IMR-90 (cell line): ENCODE data around the gene PADI1. TPM values are rescaled to one million over a fixed set of nuclear protein-coding genes. Genes with fewer than 3 reads are reported as not detected.

Experiments
- ATAC-seq: fragments of 200-7000 bp; cut with Tn5 transposase; 2 replicates; pipeline ENCODE4 v1.9.1; 2020; ENCODE audit warnings: low read depth, mild to moderate bottlenecking, moderate library complexity
- BruUV-seq: library from RNA; stranded (reverse); fragments of 400-500 nt; replicated peaks from 2 replicates; lab custom pipeline; 2021; lab: Mats Ljungman, UMichigan
- CTCF ChIA-PET: fragments of 300-600 bp; formaldehyde crosslinking; extraction: SDS; loops from one replicate; lab custom pipeline; 2021; ENCODE audit warnings: antibody characterized with exemption; lab: Yijun Ruan, JAX
- POLR2A ChIA-PET: fragments of 300-600 bp; sonication (Branson Sonifier 250); formaldehyde crosslinking; loops from one replicate; lab custom pipeline; 2022; ENCODE audit warnings: antibody characterized with exemption; ENCODE audit not compliant: unreplicated experiment; lab: Charles Lee
- DNase-seq: peaks from one replicate; pipeline ENCODE4 v3.0.0; 2013
- H2AFZ ChIP-seq: replicated peaks from 2 replicates; pipeline ENCODE3; 2013; ENCODE audit warnings: low read length, mild to moderate bottlenecking; ENCODE audit not compliant: poor library complexity
- H2AK5ac ChIP-seq: 2 replicates; pipeline ENCODE4 v1.6.1; 2013; ENCODE audit warnings: low read depth, low read length, inconsistent platforms
- H2AK9ac ChIP-seq: replicated peaks from 2 replicates; pipeline ENCODE3; 2013; ENCODE audit warnings: mild to moderate bottlenecking, low read depth, low read length, moderate library complexity; ENCODE audit not compliant: poor library complexity
- H2BK120ac ChIP-seq: 2 replicates; pipeline ENCODE4 v1.6.1; 2013; ENCODE audit warnings: low read depth, low read length, inconsistent platforms
- H2BK15ac ChIP-seq: 3 replicates; pipeline ENCODE4 v1.6.1; 2013; ENCODE audit warnings: low read depth, low read length, inconsistent platforms
- H2BK20ac ChIP-seq: 2 replicates; pipeline ENCODE4 v1.6.1; 2013; ENCODE audit warnings: low read depth, mild to moderate bottlenecking, inconsistent platforms, low read length, moderate library complexity
- H2BK5ac ChIP-seq: 2 replicates; pipeline ENCODE4 v1.6.1; 2013; ENCODE audit warnings: mild to moderate bottlenecking, low read depth, low read length, inconsistent platforms; ENCODE audit not compliant: poor library complexity, severe bottlenecking
- H3K14ac ChIP-seq: replicated peaks from 2 replicates; pipeline ENCODE4 v1.6.1; 2013; ENCODE audit warnings: low read depth, low read length, inconsistent platforms
- H3K18ac ChIP-seq: 2 replicates; pipeline ENCODE4 v1.6.1; 2013; ENCODE audit warnings: low read depth, low read length, control low read depth
- H3K23ac ChIP-seq: 2 replicates; pipeline ENCODE4 v1.6.1; 2013; ENCODE audit warnings: low read depth, low read length, inconsistent platforms
- H3K27ac ChIP-seq: 2 replicates; pipeline ENCODE4 v1.5.1; 2013; ENCODE audit warnings: mild to moderate bottlenecking, control low read depth, low read length; ENCODE audit not compliant: insufficient read depth
- H3K27me3 ChIP-seq: 2 replicates; pipeline ENCODE4 v1.6.1; 2013; ENCODE audit warnings: low read length; ENCODE audit not compliant: control insufficient read depth, insufficient read depth
- H3K36me3 ChIP-seq: 2 replicates; pipeline ENCODE4 v1.6.1; 2013; ENCODE audit warnings: low read length, mixed read lengths; ENCODE audit not compliant: control insufficient read depth, insufficient read depth
- H3K4ac ChIP-seq: 2 replicates; pipeline ENCODE4 v1.6.1; 2013; ENCODE audit warnings: low read depth, low read length, inconsistent platforms
- H3K4me1 ChIP-seq: 2 replicates; pipeline ENCODE4 v1.6.1; 2013; ENCODE audit warnings: low read length, mixed read lengths; ENCODE audit not compliant: control insufficient read depth, insufficient read depth
- H3K4me2 ChIP-seq: 2 replicates; pipeline ENCODE4 v1.6.1; 2013; ENCODE audit warnings: low read depth, mild to moderate bottlenecking, control low read depth, low read length, moderate library complexity
- H3K4me3 ChIP-seq: 2 replicates; pipeline ENCODE4 v1.5.1; 2013; ENCODE audit warnings: low read depth, mild to moderate bottlenecking, control low read depth, low read length, moderate library complexity; ENCODE audit not compliant: insufficient read depth
- H3K56ac ChIP-seq: 2 replicates; pipeline ENCODE4 v1.6.1; 2013; ENCODE audit warnings: low read length, inconsistent platforms; ENCODE audit not compliant: insufficient read depth; ENCODE audit errors: extremely low read depth
- H3K79me1 ChIP-seq, 2 experiments: 2 replicates each; pipeline ENCODE4 v1.6.1; 2013; ENCODE audit warnings: low read length in 2 of 2, inconsistent platforms in 1 of 2, low read depth in 1 of 2
- H3K9ac ChIP-seq: 2 replicates; pipeline ENCODE4 v1.6.1; 2013; ENCODE audit warnings: low read depth, low read length, control low read depth
- H3K9me1 ChIP-seq: 2 replicates; pipeline ENCODE4 v1.6.1; 2013; ENCODE audit warnings: low read length, inconsistent platforms; ENCODE audit not compliant: insufficient read depth
- H3K9me3 ChIP-seq: 2 replicates; pipeline ENCODE4 v1.6.1; 2013; ENCODE audit warnings: low read length; ENCODE audit not compliant: control insufficient read depth, insufficient read depth
- H4K20me1 ChIP-seq: 2 replicates; pipeline ENCODE4 v1.6.1; 2013; ENCODE audit warnings: low read length, inconsistent platforms; ENCODE audit not compliant: insufficient read depth
- H4K5ac ChIP-seq: 2 replicates; pipeline ENCODE4 v1.6.1; 2013; ENCODE audit warnings: mild to moderate bottlenecking, low read depth, low read length, control low read depth
- H4K8ac ChIP-seq, 2 experiments: 2 replicates each; pipeline ENCODE4 v1.6.1; 2013; ENCODE audit warnings: low read depth in 2 of 2, low read length in 2 of 2, control low read depth in 1 of 2, inconsistent platforms in 1 of 2
- H4K91ac ChIP-seq: 2 replicates; pipeline ENCODE4 v1.6.1; 2013; ENCODE audit warnings: low read depth, low read length, inconsistent platforms; ENCODE audit not compliant: insufficient read depth
- MAFK ChIP-seq: IDR thresholded peaks from 2 replicates; pipeline ENCODE4 v1.6.1; 2012; ENCODE audit warnings: low read depth, low read length, improper control_type of control experiment
- MAZ ChIP-seq: IDR thresholded peaks from 2 replicates; pipeline ENCODE4 v1.6.1; 2012; ENCODE audit warnings: low read depth, mild to moderate bottlenecking, low read length, improper control_type of control experiment, moderate library complexity, borderline replicate concordance
- POLR2A ChIP-seq: IDR thresholded peaks from 2 replicates; pipeline ENCODE4 v1.6.1; 2012; ENCODE audit warnings: mild to moderate bottlenecking, low read depth, low read length
- WGBS, 2 experiments: methylation state at CpG; one replicate each; pipeline versions ENCODE4 v1.1.5 to v1.1.7; 2013; ENCODE audit warnings: missing lambda C conversion rate in 2 of 2; ENCODE audit not compliant: insufficient read length in 1 of 2; ENCODE audit errors: extremely low coverage in 2 of 2; 5-methylcytosine and 5-hydroxymethylcytosine counted together
- dilution Hi-C: fragments of 300-500 bp; cut with HindIII; formaldehyde crosslinking; loops from one replicate; pipeline ENCODE4 v1.14.3; 2018; ENCODE audit warnings: low sequenced_read_pairs; ENCODE audit not compliant: unreplicated experiment
- in situ Hi-C: fragments of 300-500 bp; cut with MboI; formaldehyde crosslinking; loops from 3 replicates; pipeline ENCODE4 v1.14.3; 2019; ENCODE audit warnings: low sequenced_read_pairs, inconsistent platforms, mixed read lengths
- intact Hi-C: fragments of 100-400 bp; cut with micrococcal nuclease; formaldehyde crosslinking; loops from 2 replicates; pipeline ENCODE4 v1.10.0; 2022
- polyA plus RNA-seq, 3 experiments: library from polyadenylated mRNA; depleted of rRNA; stranded (reverse); fragments of >200 nt; gene quantifications; 2 replicates each; pipeline ENCODE4 v1.2.3, GENCODE V29; 2012; ENCODE audit warnings: low replicate concordance in 1 of 3
- total RNA-seq: library from RNA; depleted of rRNA; stranded (reverse); fragments of >200 nt; gene quantifications from 2 replicates; pipeline ENCODE4 v1.2.3, GENCODE V29; 2012

The PADI1 gene
- total and polyA plus RNA-seq, 2 of the 4 experiments (the other 2 are of a cell fraction), result 0.17 TPM; not detected in 1

DNA sequence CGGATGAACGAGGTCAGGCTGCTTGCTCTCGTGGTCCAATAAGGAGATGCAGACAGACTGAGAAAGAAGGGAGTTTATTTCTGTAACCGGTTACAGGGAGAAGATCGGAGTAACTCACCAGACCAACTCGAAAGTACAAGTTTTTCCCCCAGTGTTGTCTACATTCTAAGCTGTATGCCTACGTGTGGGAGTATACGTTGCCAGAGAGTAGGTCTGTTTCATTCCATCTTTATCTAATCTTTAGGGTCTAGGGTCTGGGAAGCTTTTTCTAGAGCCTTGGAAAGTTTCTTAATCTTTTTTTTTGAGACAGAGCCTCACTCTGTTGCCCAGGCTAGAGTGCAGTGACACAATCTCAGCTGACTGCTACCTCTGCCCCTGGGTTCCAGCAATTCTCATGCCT, 4.7 kb upstream of the PADI1 start:
- H2AK9ac ChIP-seq, result no peak overlapping the region
- no peak overlapping the region for H3K9ac ChIP-seq
- no peak overlapping the region for H3K4me3 ChIP-seq
- ChIA-PET POLR2A (no interaction called here), CTCF (no interaction called here)
- no peak overlapping the region for H2BK15ac ChIP-seq
- no peak overlapping the region for H2BK120ac ChIP-seq
- H2BK20ac ChIP-seq, result no peak overlapping the region
- TF ChIP-seq POLR2A, result no peak
- no peak for TF ChIP-seq MAZ
- TF ChIP-seq MAFK, result no peak
- H2AK5ac ChIP-seq, result no peak overlapping the region
- no peak overlapping the region for H3K27ac ChIP-seq
- dilution Hi-C loops, result no loop called here
- BruUV-seq, result no TSS peak
- peaks cover 3% of the 10 kb centered on the region for H3K4me1 ChIP-seq
- ATAC-seq, result no peak
- no peak overlapping the region; the same call in 1 of the 2 replicates for H3K14ac ChIP-seq
- H3K9me3 ChIP-seq, result no peaks in the 10 kb centered on the region
- no peak overlapping the region for H4K91ac ChIP-seq
- H4K8ac ChIP-seq, result peak overlapping the region in 1 of 2 experiments; percentile 10; a peak in 1 of 4 replicates
- no peak overlapping the region for H3K4me2 ChIP-seq
- no peak for DNase-seq
- WGBS, 2 experiments, result no CpG with 5 or more reads among the region's 8 CpGs
- H3K79me1 ChIP-seq, result no peaks in the 10 kb centered on the region
- peaks cover 6% of the 10 kb centered on the region for H3K27me3 ChIP-seq
- no peak overlapping the region for H2AFZ ChIP-seq
- H3K36me3 ChIP-seq, result no peaks in the 10 kb centered on the region
- in situ Hi-C loops, result no loop called here
- no peaks in the 10 kb centered on the region for H4K20me1 ChIP-seq
- no peak overlapping the region for H3K23ac ChIP-seq
- H4K5ac ChIP-seq, result no peak overlapping the region
- no peak overlapping the region for H2BK5ac ChIP-seq
- H3K4ac ChIP-seq, result no peak overlapping the region; the same call in 1 of the 2 replicates
- intact Hi-C loops, result no loop called here
- H3K9me1 ChIP-seq, result peaks cover 7% of the 10 kb centered on the region
- no peak overlapping the region for H3K18ac ChIP-seq
- H3K56ac ChIP-seq, result no peak overlapping the region
